ENCODE measurements around the gene ZNF835.

- TF ChIP-seq, protein P1, sequence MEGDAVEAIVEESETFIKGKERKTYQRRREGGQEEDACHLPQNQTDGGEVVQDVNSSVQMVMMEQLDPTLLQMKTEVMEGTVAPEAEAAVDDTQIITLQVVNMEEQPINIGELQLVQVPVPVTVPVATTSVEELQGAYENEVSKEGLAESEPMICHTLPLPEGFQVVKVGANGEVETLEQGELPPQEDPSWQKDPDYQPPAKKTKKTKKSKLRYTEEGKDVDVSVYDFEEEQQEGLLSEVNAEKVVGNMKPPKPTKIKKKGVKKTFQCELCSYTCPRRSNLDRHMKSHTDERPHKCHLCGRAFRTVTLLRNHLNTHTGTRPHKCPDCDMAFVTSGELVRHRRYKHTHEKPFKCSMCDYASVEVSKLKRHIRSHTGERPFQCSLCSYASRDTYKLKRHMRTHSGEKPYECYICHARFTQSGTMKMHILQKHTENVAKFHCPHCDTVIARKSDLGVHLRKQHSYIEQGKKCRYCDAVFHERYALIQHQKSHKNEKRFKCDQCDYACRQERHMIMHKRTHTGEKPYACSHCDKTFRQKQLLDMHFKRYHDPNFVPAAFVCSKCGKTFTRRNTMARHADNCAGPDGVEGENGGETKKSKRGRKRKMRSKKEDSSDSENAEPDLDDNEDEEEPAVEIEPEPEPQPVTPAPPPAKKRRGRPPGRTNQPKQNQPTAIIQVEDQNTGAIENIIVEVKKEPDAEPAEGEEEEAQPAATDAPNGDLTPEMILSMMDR (optimal IDR thresholded peaks at IDR 0.05 in 1 of 3, IDR thresholded peaks at IDR 0.05 in 1 of 3, conservative IDR thresholded peaks at IDR 0.05 in 1 of 3; ENCODE audit: extremely low read depth in 1 of 3, insufficient read depth in 2 of 3, low read length in 3 of 3): no peak
- no peak for TF ChIP-seq EZH2 (IDR thresholded peaks at IDR 0.05; ENCODE audit: low read length)
Measured at GRCh38 chr19:56710437-56710836, 38.9 kb upstream of the ZNF835 start.

Data from keratinocyte (primary cell).